GM19238 (cell line): ENCODE results near the gene SEC61A2.
"Not testable (repeated sequence)": the region's sequence is repeated elsewhere in the genome, so short reads cannot be mapped to it uniquely, and the experiment has no call there.

Source experiments
- DNase-seq: peaks from one replicate; pipeline ENCODE4 v3.0.0; 2011; ENCODE audit warnings: low spot score; ENCODE audit not compliant: insufficient read length

Gene SEC61A2

GRCh38 chr10:12160664-12161063 lies 31.2 kb downstream of the SEC61A2 start:
- DNase-seq = no peak

- DNase-seq = no peak
Measured at GRCh38 chr10:12162927-12163326, 33.5 kb downstream of the SEC61A2 start.

GRCh38 chr10:12164085-12164484 lies 34.6 kb downstream of the SEC61A2 start:
- DNase-seq = no peak

GRCh38 chr10:12165036-12165435 lies 35.6 kb downstream of the SEC61A2 start:
- DNase-seq = no peak

- DNase-seq = no peak
Measured at GRCh38 chr10:12165999-12166775, 36.7 kb downstream of the SEC61A2 start.

GRCh38 chr10:12171512-12171911 lies 42.0 kb downstream of the SEC61A2 start:
- DNase-seq = not testable (repeated sequence)

- DNase-seq = no peak
Measured at GRCh38 chr10:12177642-12178041, 48.2 kb downstream of the SEC61A2 start.

- DNase-seq = no peak
Measured at GRCh38 chr10:12179606-12180170, 50.2 kb downstream of the SEC61A2 start.

GRCh38 chr10:12180221-12180974 lies 50.9 kb downstream of the SEC61A2 start:
- DNase-seq = no peak

GRCh38 chr10:12181065-12181775 lies 51.7 kb downstream of the SEC61A2 start:
- no peak for DNase-seq

- no peak for DNase-seq
Measured at GRCh38 chr10:12184165-12184564, 54.7 kb downstream of the SEC61A2 start.

- DNase-seq = no peak
Measured at GRCh38 chr10:12186323-12186722, 56.8 kb downstream of the SEC61A2 start.

- no peak for DNase-seq
Measured at GRCh38 chr10:12187321-12187905, 57.9 kb downstream of the SEC61A2 start.

GRCh38 chr10:12188656-12189055 lies 59.2 kb downstream of the SEC61A2 start:
- DNase-seq = no peak

GRCh38 chr10:12189426-12189825 lies 59.9 kb downstream of the SEC61A2 start:
- DNase-seq = no peak

GRCh38 chr10:12191715-12192114 lies 62.2 kb downstream of the SEC61A2 start:
- no peak for DNase-seq

- DNase-seq = no peak
Measured at GRCh38 chr10:12193193-12193592, 63.7 kb downstream of the SEC61A2 start.

GRCh38 chr10:12194752-12195271 lies 65.3 kb downstream of the SEC61A2 start:
- no peak for DNase-seq

- no peak for DNase-seq
Measured at GRCh38 chr10:12195281-12195602, 65.8 kb downstream of the SEC61A2 start.

GRCh38 chr10:12195603-12196506 lies 66.4 kb downstream of the SEC61A2 start, which contains the start of the genes CDC123 and NUDT5:
Gene CDC123, plus strand, starts transcription at chr10:12196188. Its CDS starts 58 bp downstream, at chr10:12196246.
Gene NUDT5, minus strand, starts transcription at chr10:12195891. Its CDS starts 9,600 bp downstream, at chr10:12186291.
- DNase-seq = peak; percentile 88
